HL-60/S4 (cell line): ENCODE results near the gene NHERF1.

Source experiments
- in situ Hi-C: fragments of 300-500 bp; cut with MboI; formaldehyde crosslinking; loops from 2 replicates; pipeline ENCODE4 v1.14.3; 2022; ENCODE audit warnings: low sequenced_read_pairs

Gene NHERF1

GRCh38 chr17:74780443-74781238 is 32.2 kb downstream of the NHERF1 start:
- in situ Hi-C loops, result no loop called here

- in situ Hi-C loops, result no loop called here
Observed at GRCh38 chr17:74782571-74782970, 34.1 kb downstream of the NHERF1 start.

GRCh38 chr17:74784125-74784810 is 35.8 kb downstream of the NHERF1 start:
- in situ Hi-C loops, result no loop called here

GRCh38 chr17:74785096-74785980 is 36.9 kb downstream of the NHERF1 start:
- in situ Hi-C loops, result no loop called here

- in situ Hi-C loops, result no loop called here
Observed at GRCh38 chr17:74785981-74786360, 37.5 kb downstream of the NHERF1 start.

GRCh38 chr17:74786431-74787055 is 38.1 kb downstream of the NHERF1 start:
- in situ Hi-C loops, result no loop called here

- in situ Hi-C loops, result loop anchor here (5.0 kb wide), 1 partner anchor 72 kb away; no protein-coding TSS in a partner anchor
Observed at GRCh38 chr17:74790161-74791058, 42.0 kb downstream of the NHERF1 start.

GRCh38 chr17:74792586-74793105 is 44.2 kb downstream of the NHERF1 start:
- in situ Hi-C loops, result loop anchor here (5.0 kb wide), 1 partner anchor 70 kb away; no protein-coding TSS in a partner anchor

GRCh38 chr17:74795327-74796020 is 47.0 kb downstream of the NHERF1 start:
- in situ Hi-C loops, result no loop called here

GRCh38 chr17:74796211-74796610 is 47.8 kb downstream of the NHERF1 start:
- in situ Hi-C loops, result no loop called here

GRCh38 chr17:74796866-74797265 is 48.4 kb downstream of the NHERF1 start:
- in situ Hi-C loops, result no loop called here

GRCh38 chr17:74797824-74798223 is 49.4 kb downstream of the NHERF1 start:
- in situ Hi-C loops, result no loop called here

GRCh38 chr17:74798239-74798707 is 49.8 kb downstream of the NHERF1 start:
- in situ Hi-C loops, result no loop called here

GRCh38 chr17:74799097-74799496 is 50.7 kb downstream of the NHERF1 start:
- in situ Hi-C loops, result no loop called here

- in situ Hi-C loops, result no loop called here
Observed at GRCh38 chr17:74800531-74800930, 52.1 kb downstream of the NHERF1 start.

GRCh38 chr17:74801896-74802295 is 53.5 kb downstream of the NHERF1 start:
- in situ Hi-C loops, result no loop called here

GRCh38 chr17:74803388-74803930 is 55.0 kb downstream of the NHERF1 start:
- in situ Hi-C loops, result no loop called here

- in situ Hi-C loops, result no loop called here
Observed at GRCh38 chr17:74803971-74804370, 55.5 kb downstream of the NHERF1 start.

- in situ Hi-C loops, result no loop called here
Observed at GRCh38 chr17:74804683-74805082, 56.3 kb downstream of the NHERF1 start.
